Medulla oblongata (tissue), 1 donor: ENCODE results near the gene NGB.
"Not testable (repeated sequence)": the region's sequence is repeated elsewhere in the genome, so short reads cannot be mapped to it uniquely, and the experiment has no call there.

Experiments used
- DNase-seq: peaks from one replicate; pipeline ENCODE4 v3.0.0-alpha.2; 2015; ENCODE audit errors: extremely low spot score

The NGB gene

GRCh38 chr14:77271113-77271710 is at the start of gene NGB:
NGB (minus strand) TSS chr14:77271206; CDS start chr14:77270937, 269 bp downstream.
- no peak for DNase-seq

- peak; percentile 95 for DNase-seq
Observed at GRCh38 chr14:77320238-77320935, 49.4 kb upstream of the NGB start, which contains the start of gene POMT2. POMT2 (minus strand) TSS chr14:77320883; CDS start chr14:77320681, 202 bp downstream.

GRCh38 chr14:77319422-77319821 is 48.4 kb upstream of the NGB start:
- DNase-seq = peak; percentile 62

- not testable (repeated sequence) for DNase-seq
Observed at GRCh38 chr14:77318756-77319155, 47.8 kb upstream of the NGB start.

- peak; percentile 81 for DNase-seq
Observed at GRCh38 chr14:77318006-77318553, 47.1 kb upstream of the NGB start.

GRCh38 chr14:77316872-77317301 is 45.9 kb upstream of the NGB start:
- DNase-seq = peak; percentile 21

GRCh38 chr14:77316195-77316505 is 45.1 kb upstream of the NGB start:
- DNase-seq = no peak

- peak; percentile 35 for DNase-seq
Observed at GRCh38 chr14:77314539-77315457, 43.8 kb upstream of the NGB start.

- peak; percentile 66 for DNase-seq
Observed at GRCh38 chr14:77314043-77314442, 43.0 kb upstream of the NGB start.

- DNase-seq = no peak
Observed at GRCh38 chr14:77313371-77313770, 42.4 kb upstream of the NGB start.

- no peak for DNase-seq
Observed at GRCh38 chr14:77311217-77311616, 40.2 kb upstream of the NGB start.

- DNase-seq = no peak
Observed at GRCh38 chr14:77310026-77310425, 39.0 kb upstream of the NGB start.

- DNase-seq = no peak
Observed at GRCh38 chr14:77309131-77309530, 38.1 kb upstream of the NGB start.

GRCh38 chr14:77306851-77307496 is 36.0 kb upstream of the NGB start:
- peak; percentile 87 for DNase-seq

GRCh38 chr14:77306416-77306815 is 35.4 kb upstream of the NGB start:
- DNase-seq = peak; percentile 96

- peak; percentile 55 for DNase-seq
Observed at GRCh38 chr14:77305696-77306095, 34.7 kb upstream of the NGB start.

- peak; percentile 81 for DNase-seq
Observed at GRCh38 chr14:77303417-77304156, 32.6 kb upstream of the NGB start.

- DNase-seq = no peak
Observed at GRCh38 chr14:77302926-77303325, 31.9 kb upstream of the NGB start.

- DNase-seq = peak; percentile 98
Observed at GRCh38 chr14:77301103-77301502, 30.1 kb upstream of the NGB start.

- no peak for DNase-seq
Observed at GRCh38 chr14:77299771-77300170, 28.8 kb upstream of the NGB start.

- DNase-seq = no peak
Observed at GRCh38 chr14:77296906-77297305, 25.9 kb upstream of the NGB start.
